Measurements from ENCODE around the gene STEAP2. TPM values are rescaled to one million over a fixed set of nuclear protein-coding genes. Genes with fewer than 3 reads are reported as not detected.
"Not testable (repeated sequence)": the region's sequence is repeated elsewhere in the genome, so short reads cannot be mapped to it uniquely, and the experiment has no call there.

The STEAP2 gene
- total RNA-seq = 10 to 100 TPM; 22.0 to 28.2 TPM
- long read RNA-seq, full-length matches to known transcripts = 1 of 3 reads
- long read RNA-seq, partial matches to known transcripts = 0 of 3 reads
- long read RNA-seq, other reads (novel, unspliced or antisense) = 2 of 3 reads

- DNase-seq (peak; percentile 92), ATAC-seq (peak; percentile 99)
- intact Hi-C loops (cut with DNase I) = no loop called here
These were observed at the start of gene STEAP2 for GRCh38 chr7:90211391-90212148. STEAP2 (plus strand) TSS chr7:90211740; CDS start chr7:90225083, 13,343 bp downstream.

- intact Hi-C loops (cut with DNase I) = loop anchor here in 1 of 2 donors (10.0 kb wide), 1 partner anchor 271 kb away; no protein-coding TSS in a partner anchor
These were observed 48.0 kb upstream of the STEAP2 start for GRCh38 chr7:90163534-90163933.

DNA sequence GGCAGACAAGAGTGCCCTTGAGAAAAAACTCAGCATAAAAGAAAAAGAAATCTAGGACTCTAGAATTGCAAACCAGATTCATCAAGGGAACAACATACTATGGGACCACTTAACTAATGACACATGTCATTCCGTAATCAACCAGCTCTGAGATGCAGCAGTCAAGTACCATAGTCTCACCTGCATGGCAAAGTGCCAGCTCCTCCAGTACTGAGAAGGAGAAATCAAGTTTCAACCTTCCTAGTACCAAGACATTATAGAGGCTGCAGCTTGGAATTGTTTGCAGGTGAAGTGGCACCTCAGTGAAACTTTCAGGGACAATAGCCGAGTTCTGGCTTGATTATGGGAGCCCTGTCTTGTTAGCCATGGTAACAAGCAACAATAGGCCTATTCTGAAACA, 45.8 kb upstream of the STEAP2 start:
- DNase-seq = no peak
- intact Hi-C loops (cut with DNase I) = loop anchor here in 1 of 2 donors (10.0 kb wide), 1 partner anchor 269 kb away; no protein-coding TSS in a partner anchor
- no peak for ATAC-seq

More at GRCh38 chr7:90163534-90163933, 48.0 kb upstream of the STEAP2 start:
- DNase-seq (no peak), ATAC-seq (no peak)

- no peak for DNase-seq
- intact Hi-C loops (cut with DNase I) = loop anchor here in 1 of 2 donors (10.0 kb wide), 1 partner anchor 269 kb away; no protein-coding TSS in a partner anchor
- ATAC-seq = no peak
These were observed 45.4 kb upstream of the STEAP2 start for GRCh38 chr7:90166153-90166552.

- DNase-seq (no peak), ATAC-seq (no peak)
- intact Hi-C loops (cut with DNase I) = loop anchor here in 1 of 2 donors (10.0 kb wide), 1 partner anchor 267 kb away; no protein-coding TSS in a partner anchor
These were observed 44.2 kb upstream of the STEAP2 start for GRCh38 chr7:90167361-90167760.

DNA sequence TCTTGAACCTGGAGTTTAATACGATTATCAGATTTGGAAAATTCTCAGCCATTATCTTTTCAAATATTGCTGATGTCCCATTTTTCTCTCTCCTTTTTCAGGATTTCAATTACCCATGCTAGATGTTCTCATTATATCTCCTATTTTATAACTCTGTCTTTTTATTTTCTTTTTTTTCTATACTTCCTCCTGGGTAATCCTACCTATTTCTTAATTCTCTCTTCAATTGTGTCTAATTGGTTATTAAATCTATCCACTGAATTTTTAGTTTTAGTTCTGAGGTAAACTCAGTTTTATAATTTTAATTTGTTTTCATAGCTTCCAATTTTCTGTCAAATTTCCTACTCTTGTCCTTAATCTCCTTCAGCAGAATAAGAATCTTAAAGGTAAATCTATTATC, 41.6 kb upstream of the STEAP2 start:
- intact Hi-C loops (cut with DNase I) = loop anchor here in 1 of 2 donors (10.0 kb wide), 1 partner anchor 265 kb away; no protein-coding TSS in a partner anchor
- DNase-seq = no peak
- no peak for ATAC-seq

DNA sequence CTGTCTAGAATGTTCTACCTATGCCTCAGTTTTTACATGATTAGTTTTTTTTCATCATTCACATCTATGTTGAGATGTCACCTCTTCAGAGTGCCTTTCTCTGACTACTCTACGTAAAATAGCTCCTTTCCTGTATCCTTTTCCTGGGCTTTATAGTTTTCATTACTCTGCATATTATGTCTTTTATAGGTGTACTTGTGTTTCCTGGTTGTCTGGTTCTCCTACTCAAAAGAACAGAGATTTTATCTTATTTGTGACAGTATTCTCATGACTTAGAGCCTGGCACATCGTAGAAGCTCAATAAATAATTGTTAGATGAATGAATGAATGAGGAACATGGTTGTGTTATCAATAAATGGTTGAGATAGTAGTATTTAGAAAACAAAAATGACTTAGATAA, 39.4 kb upstream of the STEAP2 start:
- no peak for ATAC-seq
- DNase-seq = no peak
- intact Hi-C loops (cut with DNase I) = no loop called here

DNA sequence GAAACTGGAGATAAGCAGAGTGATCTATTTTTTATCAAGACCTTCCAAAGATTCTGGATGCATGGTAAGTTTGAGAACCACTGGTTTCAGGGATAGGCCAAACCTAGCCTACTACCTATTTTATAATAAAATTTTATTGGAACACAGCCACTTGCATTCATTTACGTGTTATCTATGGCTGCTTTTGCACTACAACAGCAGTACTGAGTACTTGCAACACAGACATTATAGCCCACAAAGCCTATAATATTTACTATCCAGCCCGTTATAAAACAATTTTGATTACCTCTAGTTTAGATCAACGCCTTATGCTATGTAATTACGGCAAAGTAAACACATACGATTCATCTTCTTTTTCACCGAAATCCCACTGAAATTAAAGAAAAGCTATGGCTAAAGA, 38.9 kb upstream of the STEAP2 start:
- intact Hi-C loops (cut with DNase I) = no loop called here
- DNase-seq (no peak), ATAC-seq (no peak)

DNA sequence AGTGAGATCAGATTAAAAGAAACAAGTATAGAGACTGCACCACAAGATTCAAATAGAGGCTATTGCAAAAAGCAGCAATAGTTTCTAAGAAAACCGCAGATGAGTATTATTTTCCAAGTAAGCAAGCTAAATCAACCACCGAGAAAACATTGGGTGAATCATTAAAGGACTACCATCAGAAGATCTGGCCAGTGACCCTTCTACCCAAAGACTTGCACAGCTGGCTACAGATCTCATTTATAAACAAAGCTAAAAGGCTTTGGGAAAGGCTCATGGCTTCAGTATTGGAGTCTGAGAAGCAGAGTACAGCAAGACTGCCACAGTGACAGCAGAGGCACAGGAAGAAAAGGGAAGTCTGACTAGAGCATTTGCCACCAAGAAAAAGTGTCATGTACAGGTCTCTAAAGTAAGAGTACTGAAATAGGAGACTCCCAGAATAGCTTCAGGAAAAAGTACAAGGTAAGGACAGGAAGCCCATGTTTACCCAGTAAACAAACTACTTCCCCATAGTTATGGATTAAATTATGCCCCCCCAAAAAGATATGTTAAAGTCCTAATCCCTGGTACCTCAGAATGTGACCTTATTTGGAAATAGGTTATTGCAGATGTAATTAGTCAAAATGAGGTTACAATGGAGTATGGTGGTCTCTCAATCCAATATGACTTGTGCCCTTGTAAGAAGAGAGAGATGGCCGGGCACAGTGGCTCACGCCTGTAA, 38.3 kb upstream of the STEAP2 start:
- DNase-seq (no peak), ATAC-seq (no peak)
- intact Hi-C loops (cut with DNase I) = no loop called here

GRCh38 chr7:90175667-90176066, 35.9 kb upstream of the STEAP2 start:
- ATAC-seq (no peak), DNase-seq (no peak)
- intact Hi-C loops (cut with DNase I) = no loop called here

GRCh38 chr7:90176195-90176594, 35.3 kb upstream of the STEAP2 start:
- DNase-seq (no peak), ATAC-seq (no peak)
- intact Hi-C loops (cut with DNase I) = no loop called here

DNA sequence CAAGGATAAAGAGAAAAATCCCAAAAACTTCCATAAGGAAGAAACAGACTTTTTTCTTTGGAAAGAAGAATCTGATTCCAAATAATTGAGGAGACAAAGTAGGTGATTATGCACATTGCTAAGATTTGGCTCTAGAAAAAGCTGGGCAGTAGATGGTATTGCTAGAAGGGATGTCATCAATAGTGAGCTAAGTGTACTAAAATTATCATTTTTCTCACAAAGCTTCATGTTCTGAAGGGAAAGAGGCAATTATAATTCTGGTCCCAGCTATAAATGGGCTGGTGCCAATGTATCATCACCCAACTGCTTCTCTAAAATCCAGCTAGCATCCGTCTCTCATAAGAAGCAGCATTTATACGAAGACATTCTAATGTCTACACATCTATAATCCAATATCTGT, 33.4 kb upstream of the STEAP2 start:
- intact Hi-C loops (cut with DNase I) = no loop called here
- DNase-seq (no peak), ATAC-seq (no peak)

- DNase-seq (no peak), ATAC-seq (peak in 1 of 2 donors; percentile 34)
- intact Hi-C loops (cut with DNase I) = no loop called here
These were observed 32.8 kb upstream of the STEAP2 start for GRCh38 chr7:90178679-90179278.

DNA sequence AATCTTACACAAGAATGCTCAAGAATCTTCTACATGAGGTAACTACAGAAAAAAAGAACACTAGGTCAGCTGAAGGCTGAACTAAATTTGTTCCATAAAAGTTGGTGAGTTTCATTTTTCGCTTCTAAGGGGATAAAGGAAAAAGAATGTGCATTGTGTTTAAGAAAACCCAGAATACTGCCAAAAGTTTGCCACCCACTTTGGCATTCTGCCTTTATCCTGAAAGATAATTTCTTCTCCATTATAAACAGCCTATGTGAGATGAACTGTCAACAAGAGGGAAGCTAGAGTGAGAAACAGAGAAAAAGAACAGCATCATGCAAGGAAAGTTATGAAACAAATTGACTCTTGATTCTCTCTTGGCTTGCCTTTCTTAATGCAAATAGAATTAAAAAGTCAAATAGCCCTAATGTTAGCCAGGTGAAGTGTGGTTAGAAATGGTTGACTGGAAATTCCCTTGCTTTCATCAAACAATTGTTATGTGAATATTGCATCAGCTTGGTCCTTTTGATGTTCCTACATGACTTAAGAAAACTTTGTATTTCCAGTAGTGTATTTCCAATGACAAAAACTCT, 31.4 kb upstream of the STEAP2 start:
- intact Hi-C loops (cut with DNase I) = no loop called here
- DNase-seq (no peak), ATAC-seq (no peak)

- intact Hi-C loops (cut with DNase I) = no loop called here
- ATAC-seq = no peak
These were observed 30.9 kb upstream of the STEAP2 start for GRCh38 chr7:90180649-90181048.

DNA sequence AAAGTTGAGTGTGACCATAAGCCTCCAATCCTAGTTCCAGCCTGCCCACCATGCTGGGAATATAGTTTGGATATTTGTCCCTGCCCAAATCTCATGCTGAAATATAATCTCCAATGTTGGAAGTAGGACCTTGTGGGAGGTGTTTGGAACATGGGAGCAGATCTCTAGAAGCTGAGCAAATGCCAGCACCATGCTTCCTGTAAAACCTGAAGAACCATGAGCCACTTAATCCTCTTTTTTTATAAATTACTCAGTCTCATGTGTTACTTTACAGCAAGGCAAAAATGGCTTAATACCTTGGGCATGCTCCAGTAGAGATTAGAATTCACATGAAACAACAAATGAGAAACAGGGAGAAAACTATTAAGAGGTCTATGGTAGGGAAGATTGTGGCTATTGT, 30.1 kb upstream of the STEAP2 start:
- ATAC-seq = no peak
- intact Hi-C loops (cut with DNase I) = no loop called here

More at GRCh38 chr7:90180649-90181048, 30.9 kb upstream of the STEAP2 start:
- no peak for DNase-seq

GRCh38 chr7:90186290-90186689, 25.2 kb upstream of the STEAP2 start:
- intact Hi-C loops (cut with DNase I); ATAC-seq; DNase-seq: not testable (repeated sequence)

More for the DNA sequence above, 30.1 kb upstream of the STEAP2 start:
- no peak for DNase-seq

DNA sequence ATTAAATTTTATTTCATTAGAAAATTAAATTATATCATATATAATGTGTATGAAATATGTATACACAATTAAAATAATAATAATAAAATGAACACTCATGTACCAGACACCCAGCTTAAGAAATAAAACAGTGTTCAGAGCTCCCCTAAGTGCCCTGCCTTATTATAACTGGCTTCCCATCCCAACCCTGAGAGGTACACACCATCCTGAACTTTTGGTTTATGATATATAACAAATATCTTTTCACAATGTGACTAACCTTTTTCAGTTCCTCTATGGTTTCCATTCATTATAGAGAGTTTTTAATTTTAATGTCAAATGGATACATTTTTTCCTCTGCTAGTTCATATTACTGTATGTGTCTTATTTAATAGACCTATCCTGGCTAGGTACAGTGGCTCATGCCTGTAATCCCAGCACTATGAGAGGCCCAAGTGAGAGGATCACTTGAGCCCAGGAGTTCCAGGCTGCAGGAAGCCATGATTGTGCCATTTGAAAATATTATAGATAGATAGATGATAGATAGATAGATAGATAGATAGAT, 24.0 kb upstream of the STEAP2 start:
- DNase-seq (no peak), ATAC-seq (no peak)
- intact Hi-C loops (cut with DNase I) = no loop called here

GRCh38 chr7:90188281-90188680, 23.3 kb upstream of the STEAP2 start:
- intact Hi-C loops (cut with DNase I) = no loop called here
- DNase-seq (no peak), ATAC-seq (no peak)

Measured in left cardiac atrium (tissue), 4 donors.